Lower leg skin (tissue), 4 donors: ENCODE data around the gene NNMT. TPM values are rescaled to one million over a fixed set of nuclear protein-coding genes. Genes with fewer than 3 reads are reported as not detected.
A peak's percentile ranks its signal among the peaks of the same experiment; 100 is the strongest.

Source experiments
- DNase-seq, 2 donors: peaks; one replicate each; pipeline ENCODE4 v3.0.0-alpha.2; 2019; ENCODE audit warnings: low spot score in 2 of 2
- H3K4me3 ChIP-seq: fragments of 200-600 bp; sonication (generic); 2 replicates; pipeline ENCODE4 v1.5.1; 2017; ENCODE audit warnings: mild to moderate bottlenecking, low read depth; ENCODE audit not compliant: poor library complexity, severe bottlenecking
- CTCF ChIP-seq, 3 donors: fragments of 450-650 bp; IDR thresholded peaks; one replicate each; pipeline ENCODE4 v1.5.1; 2016; ENCODE audit warnings: antibody characterized with exemption in 3 of 3, mild to moderate bottlenecking in 3 of 3, moderate library complexity in 2 of 3
- POLR2A ChIP-seq, 2 donors: fragments of 450-650 bp; IDR thresholded peaks; one replicate each; pipeline ENCODE4 v1.6.1; 2016 to 2017; ENCODE audit warnings: antibody characterized with exemption in 2 of 2, mild to moderate bottlenecking in 1 of 2, moderate library complexity in 1 of 2
- WGBS, 2 donors: methylation state at CpG; one replicate each; pipeline ENCODE4 v1.1.5; 2018; 5-methylcytosine and 5-hydroxymethylcytosine counted together
- intact Hi-C: fragments of 100-400 bp; cut with DNase I; formaldehyde crosslinking; loops from one replicate; pipeline ENCODE4 v1.15.0; 2023; ENCODE audit warnings: low total_unique reads
- total RNA-seq, 4 donors: library from RNA; depleted of rRNA; stranded (reverse); fragments of >200 nt; gene quantifications; one replicate each; pipeline ENCODE4 v1.1.0, GENCODE V29; 2016

NNMT gene
- total RNA-seq, 4 donors from 2014 or later = 137 to 381 (median 145) TPM

DNA sequence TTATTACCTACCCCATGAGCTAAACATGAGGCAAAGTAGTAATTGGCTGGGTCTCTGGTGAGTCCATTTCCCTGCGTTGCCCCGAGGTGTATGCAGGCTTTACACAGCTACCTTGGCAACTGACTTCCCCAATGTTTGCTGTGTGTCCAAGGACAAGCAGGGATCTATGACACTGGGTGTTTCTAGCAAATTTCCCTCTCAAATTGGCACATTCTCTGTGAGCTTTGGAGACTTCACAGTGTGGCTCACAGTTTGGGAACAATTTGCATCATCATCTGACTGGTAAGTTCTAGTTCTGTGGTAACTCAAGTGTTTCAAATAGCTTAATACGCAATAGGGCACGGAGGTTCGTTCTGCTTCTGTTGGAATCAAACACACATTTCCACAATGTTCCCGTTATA lies 12.5 kb downstream of the NNMT start:
- intact Hi-C loops = no loop called here
- TF ChIP-seq CTCF (IDR thresholded peaks at IDR 0.05) (no peak), POLR2A (IDR thresholded peaks at IDR 0.05) (no peak)
- peak in 1 of 2 donors; percentile 62 for DNase-seq
- no peak overlapping the region for H3K4me3 ChIP-seq
- 39 to 44% methylated on average over 6 of the region's 6 CpGs for WGBS, 2 donors

DNA sequence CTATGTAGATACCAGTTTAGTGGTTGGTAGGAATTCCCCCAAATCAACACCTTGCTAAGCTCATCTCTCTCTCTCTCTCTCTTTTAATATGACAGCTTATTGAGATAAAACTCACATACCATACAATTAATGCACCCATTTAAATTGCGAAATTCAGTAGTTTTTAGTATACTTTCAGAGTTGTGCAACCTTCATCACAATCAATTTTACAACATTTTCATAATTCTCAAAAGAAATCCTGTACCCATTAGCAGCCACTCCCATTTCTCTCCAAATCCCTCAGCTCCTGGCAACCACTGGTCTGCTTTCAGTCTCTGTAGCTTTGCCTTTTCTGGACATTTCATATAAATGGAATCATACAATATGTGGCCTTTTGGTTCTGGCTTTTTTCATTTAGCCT lies 13.3 kb downstream of the NNMT start:
- DNase-seq = no peak
- 86 to 89% methylated on average over 1 of the region's 1 CpG for WGBS, 2 donors
- H3K4me3 ChIP-seq = no peak overlapping the region
- intact Hi-C loops = no loop called here
- TF ChIP-seq CTCF (IDR thresholded peaks at IDR 0.05) = no peak
- TF ChIP-seq POLR2A (IDR thresholded peaks at IDR 0.05) = no peak

GRCh38 chr11:114310095-114310494 lies 13.9 kb downstream of the NNMT start:
- no peak overlapping the region for H3K4me3 ChIP-seq
- intact Hi-C loops = no loop called here
- DNase-seq = no peak
- TF ChIP-seq CTCF (IDR thresholded peaks at IDR 0.05) = no peak
- no peak for TF ChIP-seq POLR2A (IDR thresholded peaks at IDR 0.05)
- WGBS, 2 donors = 89 to 94% methylated on average over 2 of the region's 2 CpGs

- intact Hi-C loops = no loop called here
- DNase-seq = no peak
- WGBS, 2 donors = 88 to 94% methylated on average over 9 of the region's 10 CpGs
Observed at GRCh38 chr11:114311946-114312345, 15.7 kb downstream of the NNMT start.

DNA sequence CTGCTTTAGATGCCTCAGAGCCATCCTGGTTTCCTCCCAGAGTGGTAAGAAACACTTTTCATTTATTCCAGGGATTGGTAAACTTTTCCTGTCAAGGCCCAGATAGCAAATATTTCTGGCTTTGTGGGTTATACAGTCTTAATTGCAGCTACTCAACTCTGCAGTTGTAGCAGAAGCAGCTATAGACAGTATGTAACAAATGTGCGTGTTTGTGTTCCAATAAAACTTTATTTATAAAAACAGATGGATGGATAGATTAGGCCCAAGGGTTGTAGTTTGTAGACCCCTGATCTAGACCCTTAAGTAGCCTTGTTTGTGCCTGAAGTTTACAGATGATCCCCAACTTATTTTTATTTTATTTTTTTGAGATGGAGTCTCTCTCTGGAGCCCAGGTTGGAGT lies 17.9 kb downstream of the NNMT start:
- 34 to 92% methylated on average over 1 of the region's 1 CpG for WGBS, 2 donors
- intact Hi-C loops = no loop called here
- H3K4me3 ChIP-seq = no peak overlapping the region
- DNase-seq = no peak
- no peak for TF ChIP-seq POLR2A (IDR thresholded peaks at IDR 0.05)

More at GRCh38 chr11:114311946-114312345, 15.7 kb downstream of the NNMT start:
- TF ChIP-seq CTCF (IDR thresholded peaks at IDR 0.05) (no peak), POLR2A (IDR thresholded peaks at IDR 0.05) (no peak)
- H3K4me3 ChIP-seq = no peak overlapping the region

DNA sequence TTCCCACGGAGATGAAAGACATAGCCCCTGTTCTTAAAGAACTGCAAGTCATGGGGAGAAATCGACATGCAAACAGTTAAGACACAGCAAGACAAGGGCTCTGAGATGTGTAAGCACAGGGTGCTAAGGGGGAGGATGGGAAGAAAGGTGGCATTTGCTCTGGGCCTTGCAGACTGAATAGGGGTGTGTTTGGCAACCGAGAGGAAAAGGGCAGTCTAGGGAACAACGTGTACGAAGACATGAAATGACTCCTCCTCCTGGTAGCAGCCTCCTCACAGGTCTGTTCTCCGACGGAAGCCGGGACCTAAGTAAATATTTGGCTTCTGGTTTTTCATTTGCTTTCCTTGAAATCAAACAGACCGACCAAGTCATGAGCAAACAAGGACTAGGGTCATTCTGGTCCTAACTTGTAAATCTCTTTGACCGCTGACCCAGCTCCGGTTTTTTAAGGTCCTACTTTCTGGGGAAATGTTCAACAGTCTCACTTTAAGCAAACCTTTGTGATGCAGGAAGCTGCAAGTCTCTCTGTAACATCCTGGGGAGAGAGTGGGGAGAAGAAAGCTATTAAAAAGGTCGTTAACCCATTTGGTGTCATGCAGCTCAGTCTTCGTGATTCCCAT lies 19.7 kb downstream of the NNMT start:
- intact Hi-C loops = no loop called here
- H3K4me3 ChIP-seq = no peak overlapping the region
- 46 to 48% methylated on average over 13 of the region's 13 CpGs for WGBS, 2 donors
- DNase-seq = no peak
- no peak for TF ChIP-seq CTCF (IDR thresholded peaks at IDR 0.05)
